GM20000 (cell line): Measurements from ENCODE around the gene EYA2.

Source experiments
- DNase-seq: peaks from one replicate; pipeline ENCODE4 v3.0.0; 2012; ENCODE audit warnings: low spot score
- TF ChIP-seq, protein P1 (sequence below): IDR thresholded peaks from 2 replicates; pipeline ENCODE4 v1.5.1; 2012; ENCODE audit warnings: mild to moderate bottlenecking, control low read depth; ENCODE audit errors: extremely low read depth, missing control alignments

EYA2 gene

DNA sequence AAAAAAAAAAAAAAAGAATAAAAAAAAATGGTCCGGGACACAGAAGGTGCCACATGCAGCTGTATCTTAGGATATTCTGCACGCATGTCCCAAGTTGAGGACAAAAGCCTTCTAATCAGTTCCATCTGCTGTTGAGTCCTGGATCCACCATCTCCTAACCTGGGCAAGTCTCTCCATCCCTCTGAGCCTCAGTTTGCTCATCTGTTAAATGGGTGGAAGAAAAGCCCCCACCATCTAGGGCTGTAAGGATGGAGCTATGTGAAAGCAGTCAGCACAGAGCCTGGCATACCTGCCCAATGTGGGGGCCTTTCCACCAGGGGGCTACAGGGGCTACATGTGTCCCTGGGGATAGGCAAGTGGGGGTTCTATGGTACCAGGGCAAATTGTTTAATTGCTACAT is 253.4 kb downstream of the EYA2 start:
- DNase-seq, result no peak
- TF ChIP-seq, protein P1, sequence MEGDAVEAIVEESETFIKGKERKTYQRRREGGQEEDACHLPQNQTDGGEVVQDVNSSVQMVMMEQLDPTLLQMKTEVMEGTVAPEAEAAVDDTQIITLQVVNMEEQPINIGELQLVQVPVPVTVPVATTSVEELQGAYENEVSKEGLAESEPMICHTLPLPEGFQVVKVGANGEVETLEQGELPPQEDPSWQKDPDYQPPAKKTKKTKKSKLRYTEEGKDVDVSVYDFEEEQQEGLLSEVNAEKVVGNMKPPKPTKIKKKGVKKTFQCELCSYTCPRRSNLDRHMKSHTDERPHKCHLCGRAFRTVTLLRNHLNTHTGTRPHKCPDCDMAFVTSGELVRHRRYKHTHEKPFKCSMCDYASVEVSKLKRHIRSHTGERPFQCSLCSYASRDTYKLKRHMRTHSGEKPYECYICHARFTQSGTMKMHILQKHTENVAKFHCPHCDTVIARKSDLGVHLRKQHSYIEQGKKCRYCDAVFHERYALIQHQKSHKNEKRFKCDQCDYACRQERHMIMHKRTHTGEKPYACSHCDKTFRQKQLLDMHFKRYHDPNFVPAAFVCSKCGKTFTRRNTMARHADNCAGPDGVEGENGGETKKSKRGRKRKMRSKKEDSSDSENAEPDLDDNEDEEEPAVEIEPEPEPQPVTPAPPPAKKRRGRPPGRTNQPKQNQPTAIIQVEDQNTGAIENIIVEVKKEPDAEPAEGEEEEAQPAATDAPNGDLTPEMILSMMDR, result no peak

DNA sequence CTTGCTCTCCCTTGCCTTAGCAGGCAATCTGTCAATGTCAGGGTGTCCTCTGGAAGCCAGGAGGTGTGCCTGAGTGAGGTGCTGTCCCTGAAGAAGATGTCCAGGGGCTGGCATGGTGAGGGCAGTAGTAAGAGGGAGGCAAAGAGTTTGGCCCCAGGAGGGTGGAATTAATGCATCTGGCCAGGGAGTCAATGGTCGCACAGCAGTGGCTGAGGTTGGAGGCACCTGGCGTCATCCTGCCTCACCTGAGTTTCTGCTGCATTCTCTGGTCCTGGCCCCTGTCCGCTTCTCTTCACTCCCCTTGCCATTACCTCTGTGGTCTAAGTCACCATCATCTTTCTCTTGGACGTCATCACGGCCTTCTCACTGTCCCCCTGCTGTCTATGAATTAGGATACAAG is 255.3 kb downstream of the EYA2 start:
- TF ChIP-seq, protein P1, result no peak
- DNase-seq, result no peak

DNA sequence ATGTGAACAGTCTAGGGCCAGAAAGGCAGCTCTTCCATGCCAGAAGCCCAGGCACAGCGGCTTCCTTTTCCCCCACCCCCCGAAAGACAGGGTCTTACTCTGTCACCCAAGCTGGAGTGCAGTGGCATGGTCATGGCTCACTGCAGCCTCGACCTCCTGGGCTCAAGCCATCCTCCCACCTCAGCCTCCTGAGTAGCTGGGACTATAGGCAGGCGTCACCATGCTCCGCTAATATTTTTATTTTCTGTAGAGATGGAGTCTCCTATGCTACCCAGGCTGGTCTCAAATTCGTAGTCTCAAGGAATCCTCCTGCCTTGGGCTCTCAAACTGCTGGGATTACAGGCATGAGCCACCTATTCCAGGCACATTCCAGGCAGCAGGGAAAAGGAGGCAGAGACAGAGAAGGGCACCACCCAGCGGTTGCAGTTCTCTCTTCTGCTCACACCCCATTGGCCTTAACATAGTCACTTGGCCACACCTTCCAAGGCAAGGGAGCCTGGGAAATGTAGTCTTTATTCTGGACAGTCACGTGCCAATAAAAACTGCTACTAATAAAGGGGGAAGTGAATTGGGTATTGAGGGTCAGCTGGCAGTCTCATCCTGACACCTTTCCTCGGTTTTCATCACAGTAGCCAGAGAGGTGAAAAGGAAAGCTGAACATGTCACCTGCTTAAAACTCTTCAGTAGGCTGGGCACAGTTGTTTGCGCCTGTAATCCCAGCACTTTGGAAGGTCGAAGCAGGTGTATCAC is 255.9 kb downstream of the EYA2 start:
- DNase-seq, result peak; percentile 40
- TF ChIP-seq, protein P1, result no peak

DNA sequence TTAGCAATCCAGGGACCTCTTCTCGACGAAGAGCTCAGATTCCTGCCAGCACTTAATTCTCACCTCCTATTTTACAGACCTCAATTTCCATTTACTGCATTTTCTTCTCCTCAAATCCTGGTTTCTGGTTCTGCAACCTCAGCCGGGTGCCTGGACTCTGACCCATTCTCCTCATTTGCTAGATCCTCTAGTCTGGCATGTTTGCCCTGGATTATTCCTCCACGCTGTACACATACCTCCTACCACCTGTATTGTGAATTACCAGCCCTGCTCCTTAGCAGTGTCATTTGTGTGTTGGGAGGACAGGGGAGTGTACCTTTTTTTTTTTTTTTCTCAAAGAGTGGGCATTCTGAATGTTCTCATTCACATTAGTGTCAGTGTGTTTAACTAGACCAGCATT is 257.4 kb downstream of the EYA2 start:
- DNase-seq, result no peak

DNA sequence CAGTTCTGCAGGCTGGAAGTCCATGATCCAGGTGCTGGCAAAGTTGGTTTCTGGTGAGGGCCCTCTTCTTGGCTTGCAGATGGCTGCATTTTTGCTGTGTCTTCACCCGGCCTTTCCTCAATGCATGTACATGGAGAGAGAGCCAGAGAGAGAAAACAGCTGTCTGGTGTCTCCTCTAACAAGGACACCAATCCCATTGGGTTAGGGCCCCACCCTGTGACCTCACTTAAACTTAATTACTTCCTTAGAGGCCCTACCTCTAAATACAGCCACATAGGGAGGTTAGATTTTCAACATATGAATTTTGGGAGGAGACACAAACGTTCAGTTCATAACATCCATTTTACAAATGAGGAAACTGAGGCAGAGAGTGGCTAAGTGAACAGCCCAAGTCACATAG is 259.4 kb downstream of the EYA2 start:
- TF ChIP-seq, protein P1, result no peak
- no peak for DNase-seq

More for the DNA sequence above, 257.4 kb downstream of the EYA2 start:
- TF ChIP-seq, protein P1, result no peak

DNA sequence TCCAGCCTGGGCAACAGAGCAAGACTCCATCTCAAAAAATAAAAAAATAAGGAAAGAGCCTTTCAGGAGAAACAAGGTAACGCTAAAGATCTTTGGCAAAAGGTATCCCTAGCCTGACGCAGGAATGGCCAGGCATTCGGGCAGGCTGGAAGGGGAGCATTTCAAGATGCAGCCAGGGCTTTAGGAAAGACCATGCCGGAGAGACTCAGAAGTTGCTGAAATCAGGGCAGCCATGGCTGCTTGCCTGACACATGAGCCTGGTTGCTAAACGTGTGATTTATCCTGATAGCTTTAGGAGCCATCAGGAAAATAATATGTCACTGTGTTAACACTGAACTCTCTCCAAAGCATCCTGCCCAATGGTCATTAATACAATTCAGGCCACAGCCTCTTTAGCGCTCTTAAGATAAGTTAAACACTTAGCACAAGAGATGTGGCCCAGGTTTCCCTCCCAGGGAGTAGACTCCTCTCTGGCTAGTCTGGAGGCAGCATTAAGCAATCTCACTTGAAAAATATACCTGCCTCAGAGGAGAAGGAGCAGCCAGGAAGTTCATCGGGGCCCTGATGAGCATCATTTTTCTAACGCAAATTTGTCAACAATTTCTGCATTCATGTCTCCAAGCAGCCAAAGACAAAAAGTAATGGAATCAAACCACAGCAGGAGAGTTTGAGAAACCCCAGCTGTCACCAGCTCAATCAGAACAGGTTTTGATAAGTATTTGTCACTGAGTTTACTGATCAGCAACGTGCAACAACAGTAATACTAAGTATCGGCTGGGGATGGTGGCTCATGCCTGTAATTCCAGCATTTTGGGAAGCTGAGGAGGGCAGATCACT is 261.9 kb downstream of the EYA2 start:
- no peak for DNase-seq
- TF ChIP-seq, protein P1, result no peak

DNA sequence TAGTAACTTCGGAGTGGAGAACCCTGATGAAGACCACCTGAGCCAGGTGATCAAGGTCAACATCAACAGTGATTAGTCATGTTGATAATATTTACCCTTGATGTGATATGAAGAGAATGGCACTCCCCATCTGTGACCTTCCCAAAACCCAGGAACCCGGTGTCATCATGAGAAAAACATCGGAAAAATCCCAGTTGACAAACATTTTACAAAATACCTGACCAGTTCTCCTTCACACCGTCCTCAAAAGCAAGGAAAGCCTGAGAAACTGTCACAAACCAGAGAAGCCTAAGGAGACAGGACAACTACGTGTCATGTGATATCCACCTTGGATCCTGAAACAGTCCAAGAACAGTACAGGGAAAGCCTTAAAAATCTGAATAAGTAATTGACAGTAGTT is 264.5 kb downstream of the EYA2 start:
- DNase-seq, result no peak
- TF ChIP-seq, protein P1, result no peak
